ENCODE measurements around the gene PIEZO1.

DNA sequence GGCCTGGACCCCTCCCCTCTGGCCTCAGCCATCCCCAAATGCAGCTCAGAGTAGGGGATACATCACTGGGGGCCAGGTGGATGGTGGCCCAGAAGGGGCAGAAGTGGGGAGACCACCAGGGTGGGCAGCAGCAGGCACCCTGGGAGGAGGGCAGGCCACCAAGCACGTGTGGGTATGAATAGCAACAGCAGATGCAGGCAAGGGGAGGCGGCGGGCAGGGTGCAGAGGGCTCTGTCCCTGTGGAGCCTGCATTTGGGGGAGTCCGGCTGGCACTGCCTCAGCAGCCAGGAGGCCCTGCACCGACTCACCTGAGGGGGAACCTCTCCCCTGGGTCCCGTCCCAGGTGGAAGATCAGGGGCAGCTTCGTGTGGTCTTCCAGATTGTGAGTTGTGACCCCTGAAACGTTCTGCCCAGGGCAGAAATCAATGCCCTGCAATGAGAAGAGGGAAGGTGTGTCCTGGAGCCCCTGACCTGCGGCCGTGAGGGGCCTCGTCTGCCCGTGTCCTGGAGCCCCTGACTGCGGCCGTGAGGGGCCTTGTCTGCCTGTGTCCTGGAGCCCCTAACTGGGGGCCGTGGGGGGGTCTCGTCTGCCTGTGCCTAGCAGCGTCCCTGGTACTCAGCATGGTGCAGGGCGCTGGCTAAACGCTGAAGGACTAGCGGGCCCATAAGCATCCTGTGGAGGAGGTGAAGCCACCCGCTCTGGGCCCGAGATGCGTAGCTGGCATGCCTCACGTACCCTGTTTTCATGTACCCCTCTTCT, 37.4 kb upstream of the PIEZO1 start:
- TF ChIP-seq, protein P1, sequence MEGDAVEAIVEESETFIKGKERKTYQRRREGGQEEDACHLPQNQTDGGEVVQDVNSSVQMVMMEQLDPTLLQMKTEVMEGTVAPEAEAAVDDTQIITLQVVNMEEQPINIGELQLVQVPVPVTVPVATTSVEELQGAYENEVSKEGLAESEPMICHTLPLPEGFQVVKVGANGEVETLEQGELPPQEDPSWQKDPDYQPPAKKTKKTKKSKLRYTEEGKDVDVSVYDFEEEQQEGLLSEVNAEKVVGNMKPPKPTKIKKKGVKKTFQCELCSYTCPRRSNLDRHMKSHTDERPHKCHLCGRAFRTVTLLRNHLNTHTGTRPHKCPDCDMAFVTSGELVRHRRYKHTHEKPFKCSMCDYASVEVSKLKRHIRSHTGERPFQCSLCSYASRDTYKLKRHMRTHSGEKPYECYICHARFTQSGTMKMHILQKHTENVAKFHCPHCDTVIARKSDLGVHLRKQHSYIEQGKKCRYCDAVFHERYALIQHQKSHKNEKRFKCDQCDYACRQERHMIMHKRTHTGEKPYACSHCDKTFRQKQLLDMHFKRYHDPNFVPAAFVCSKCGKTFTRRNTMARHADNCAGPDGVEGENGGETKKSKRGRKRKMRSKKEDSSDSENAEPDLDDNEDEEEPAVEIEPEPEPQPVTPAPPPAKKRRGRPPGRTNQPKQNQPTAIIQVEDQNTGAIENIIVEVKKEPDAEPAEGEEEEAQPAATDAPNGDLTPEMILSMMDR (conservative IDR thresholded peaks at IDR 0.05): no peak
- no peak for TF ChIP-seq EZH2 (IDR thresholded peaks at IDR 0.05; ENCODE audit: low read depth)

All from PC-9 (cell line).